ENCODE results near the gene MYO1B. TPM values are rescaled to one million over a fixed set of nuclear protein-coding genes. Genes with fewer than 3 reads are reported as not detected.
A peak's percentile ranks its signal among the peaks of the same experiment; 100 is the strongest.

Gene MYO1B
- total RNA-seq, 6 experiments from 2014 or later, result 214 to 254 (median 236) TPM

DNA sequence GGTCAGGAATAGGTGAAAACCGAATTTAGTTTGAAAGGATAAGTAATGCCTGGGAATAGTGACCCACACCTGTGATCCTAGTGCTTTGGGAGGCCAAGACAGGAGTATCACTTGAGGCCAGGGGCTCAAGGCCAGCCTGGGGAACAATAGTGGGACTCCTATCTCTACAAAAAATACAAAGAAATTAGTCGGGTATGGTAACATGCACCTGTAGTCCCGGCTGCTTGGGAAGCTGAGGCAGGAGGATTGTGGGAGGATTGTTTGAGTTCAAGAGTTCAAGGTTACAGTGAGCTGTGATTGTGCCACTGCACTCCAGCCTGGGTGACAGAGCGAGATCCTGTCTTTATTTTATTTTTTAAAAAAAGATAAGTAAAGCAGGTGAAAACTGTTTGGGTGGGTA, 3.8 kb upstream of the MYO1B start:
- no peaks in the 10 kb centered on the region; the same call in 1 of the 2 replicates for H3K27me3 Mint-ChIP-seq (ENCODE audit: insufficient read depth)
- 0 out of 2 replicates have a peak, but pooled peaks cover 5% of the 10 kb centered on the region for H3K4me1 Mint-ChIP-seq (ENCODE audit: low read depth)
- no peak for DNase-seq
- H3K4me3 Mint-ChIP-seq, result no peak overlapping the region
- H3K27ac Mint-ChIP-seq, result no peak overlapping the region
- H3K36me3 Mint-ChIP-seq (ENCODE audit: low read depth), result peaks cover 3% of the 10 kb centered on the region; the same call in 1 of the 2 replicates
- H3K9me3 Mint-ChIP-seq, result no peaks in the 10 kb centered on the region
- TF ChIP-seq, protein P1, sequence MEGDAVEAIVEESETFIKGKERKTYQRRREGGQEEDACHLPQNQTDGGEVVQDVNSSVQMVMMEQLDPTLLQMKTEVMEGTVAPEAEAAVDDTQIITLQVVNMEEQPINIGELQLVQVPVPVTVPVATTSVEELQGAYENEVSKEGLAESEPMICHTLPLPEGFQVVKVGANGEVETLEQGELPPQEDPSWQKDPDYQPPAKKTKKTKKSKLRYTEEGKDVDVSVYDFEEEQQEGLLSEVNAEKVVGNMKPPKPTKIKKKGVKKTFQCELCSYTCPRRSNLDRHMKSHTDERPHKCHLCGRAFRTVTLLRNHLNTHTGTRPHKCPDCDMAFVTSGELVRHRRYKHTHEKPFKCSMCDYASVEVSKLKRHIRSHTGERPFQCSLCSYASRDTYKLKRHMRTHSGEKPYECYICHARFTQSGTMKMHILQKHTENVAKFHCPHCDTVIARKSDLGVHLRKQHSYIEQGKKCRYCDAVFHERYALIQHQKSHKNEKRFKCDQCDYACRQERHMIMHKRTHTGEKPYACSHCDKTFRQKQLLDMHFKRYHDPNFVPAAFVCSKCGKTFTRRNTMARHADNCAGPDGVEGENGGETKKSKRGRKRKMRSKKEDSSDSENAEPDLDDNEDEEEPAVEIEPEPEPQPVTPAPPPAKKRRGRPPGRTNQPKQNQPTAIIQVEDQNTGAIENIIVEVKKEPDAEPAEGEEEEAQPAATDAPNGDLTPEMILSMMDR (IDR thresholded peaks at IDR 0.05), result no peak

DNA sequence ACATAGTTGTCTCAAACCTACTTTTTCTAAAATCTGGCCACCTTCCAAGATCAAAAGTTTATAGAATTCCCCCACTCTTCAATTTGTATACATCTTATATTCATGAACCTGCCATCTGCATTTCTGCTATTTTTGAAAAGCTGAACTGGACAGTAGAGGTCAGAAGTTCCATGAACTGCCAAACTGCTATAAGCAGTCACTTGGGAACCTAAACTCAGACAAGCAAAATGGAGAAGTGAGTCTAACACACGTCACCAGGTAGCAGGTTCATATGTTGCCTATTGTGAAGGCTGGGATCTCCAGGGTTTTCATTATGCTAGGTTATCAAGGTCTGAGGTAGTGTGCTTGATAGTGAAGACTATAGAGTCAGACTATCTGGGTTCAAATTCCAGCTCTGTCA, 2.0 kb upstream of the MYO1B start:
- Mint-ChIP-seq H3K9me3 (no peaks in the 10 kb centered on the region), H3K36me3 (ENCODE audit: low read depth) (peaks cover 13% of the 10 kb centered on the region), H3K27ac (no peak overlapping the region), H3K4me1 (ENCODE audit: low read depth) (peaks cover 19% of the 10 kb centered on the region), H3K4me3 (no peak overlapping the region), H3K27me3 (ENCODE audit: insufficient read depth) (no peaks in the 10 kb centered on the region; the same call in 1 of the 2 replicates)
- DNase-seq, result no peak
- TF ChIP-seq, protein P1 (IDR thresholded peaks at IDR 0.05), result no peak

DNA sequence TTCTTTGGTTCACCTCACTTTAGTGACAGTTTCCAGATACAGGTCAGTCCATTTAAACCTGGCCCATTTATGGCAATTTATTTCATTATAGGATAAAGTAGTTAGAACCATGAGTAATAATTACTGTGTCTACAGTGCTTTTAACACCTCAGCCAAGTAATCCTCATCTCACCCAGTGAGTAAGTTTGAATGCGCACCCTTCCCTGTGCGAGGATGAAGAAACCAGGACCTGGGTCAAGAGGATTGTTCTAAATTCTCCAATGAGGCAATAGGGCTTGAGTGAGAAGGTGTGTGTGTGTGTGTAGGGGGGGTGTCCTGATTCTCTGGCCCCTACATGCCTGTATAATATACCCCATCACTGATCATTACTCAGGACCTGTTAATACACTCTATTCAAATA, 854 bp upstream of the MYO1B start:
- DNase-seq, result no peak
- TF ChIP-seq, protein P1 (IDR thresholded peaks at IDR 0.05), result no peak
- H3K4me1 Mint-ChIP-seq (ENCODE audit: low read depth), result peaks cover 31% of the 10 kb centered on the region
- peaks cover 14% of the 10 kb centered on the region for H3K36me3 Mint-ChIP-seq (ENCODE audit: low read depth)
- no peaks in the 10 kb centered on the region; the same call in 1 of the 2 replicates for H3K27me3 Mint-ChIP-seq (ENCODE audit: insufficient read depth)
- no peaks in the 10 kb centered on the region for H3K9me3 Mint-ChIP-seq
- H3K27ac Mint-ChIP-seq, result no peak overlapping the region; the same call in 1 of the 2 replicates
- H3K4me3 Mint-ChIP-seq, result peak overlapping the region; percentile 84

DNA sequence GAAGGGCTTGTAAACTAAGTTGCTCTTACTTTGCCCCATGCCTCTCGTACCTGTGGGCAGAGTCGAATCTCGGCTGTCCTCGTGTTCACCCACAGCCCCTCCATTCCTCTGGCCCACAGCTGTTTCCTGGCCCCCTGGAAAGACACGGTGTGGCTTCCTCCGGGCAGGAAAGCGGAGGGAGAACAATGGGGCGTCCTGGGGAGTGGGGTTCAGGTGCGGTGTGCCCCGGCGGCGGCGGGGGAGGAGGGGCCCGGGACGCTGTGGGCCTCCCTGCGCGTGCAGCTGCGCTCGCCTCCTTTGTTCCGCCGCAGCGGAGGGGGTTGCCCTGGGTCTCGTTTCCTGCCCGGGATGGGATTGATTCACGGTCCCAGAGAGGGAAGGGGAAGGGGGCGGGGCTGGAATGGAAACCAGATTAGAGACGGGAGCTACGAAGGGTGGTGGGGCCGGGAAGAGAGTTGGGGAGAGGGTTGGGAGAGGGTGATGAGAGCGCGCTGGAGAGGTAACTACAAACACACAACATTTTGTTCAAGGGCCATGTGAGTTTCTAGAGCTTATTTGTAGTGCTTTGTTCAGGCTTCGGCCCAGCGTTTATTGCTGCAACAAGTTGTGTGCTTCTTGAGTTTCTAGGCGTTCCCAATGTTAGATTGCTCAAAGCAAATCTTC, 796 bp downstream of the MYO1B start:
- Mint-ChIP-seq H3K27ac (peak overlapping the region; percentile 79), H3K4me3 (peak overlapping the region; percentile 94), H3K9me3 (no peaks in the 10 kb centered on the region), H3K4me1 (ENCODE audit: low read depth) (peaks cover 47% of the 10 kb centered on the region), H3K27me3 (ENCODE audit: insufficient read depth) (no peaks in the 10 kb centered on the region; the same call in 1 of the 2 replicates), H3K36me3 (ENCODE audit: low read depth) (peaks cover 27% of the 10 kb centered on the region)
- peak; percentile 36 for DNase-seq
- TF ChIP-seq, protein P1 (IDR thresholded peaks at IDR 0.05), result no peak

DNA sequence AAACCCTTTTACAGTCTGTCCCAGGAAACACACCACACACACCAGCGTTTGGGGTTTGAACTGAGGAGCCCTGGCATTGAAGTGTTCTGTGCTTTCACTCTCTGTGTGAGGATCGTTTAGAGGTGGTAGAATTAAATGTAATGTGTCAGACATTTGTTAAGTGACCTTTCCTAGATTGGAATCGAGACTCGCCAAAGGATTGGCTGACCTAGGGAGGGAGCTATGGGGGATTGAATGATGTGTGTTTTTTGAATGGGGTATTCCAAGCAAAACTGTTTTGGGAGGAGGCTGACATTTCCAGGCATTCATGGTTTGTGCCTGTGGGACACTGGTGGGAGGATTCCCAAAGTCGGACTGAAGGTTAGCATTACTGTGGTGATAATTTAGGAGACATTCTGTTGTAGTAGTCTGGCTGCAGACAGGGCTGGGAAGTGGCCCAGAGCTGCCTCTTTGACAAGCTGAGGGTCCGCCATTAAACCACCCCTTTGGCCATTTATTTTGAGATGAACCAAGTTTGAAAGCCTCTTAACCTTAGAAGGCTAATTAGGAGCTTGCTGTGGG, 1.7 kb downstream of the MYO1B start:
- TF ChIP-seq, protein P1 (IDR thresholded peaks at IDR 0.05), result no peak
- Mint-ChIP-seq H3K9me3 (no peaks in the 10 kb centered on the region), H3K4me1 (ENCODE audit: low read depth) (peaks cover 56% of the 10 kb centered on the region), H3K4me3 (peak overlapping the region; percentile 94), H3K27ac (peak overlapping the region; percentile 79), H3K36me3 (ENCODE audit: low read depth) (peaks cover 30% of the 10 kb centered on the region), H3K27me3 (ENCODE audit: insufficient read depth) (no peaks in the 10 kb centered on the region; the same call in 1 of the 2 replicates)
- no peak for DNase-seq

Data from HFFc6 (cell line).